Neural progenitor cell (in vitro differentiated cells): ENCODE data around the gene YOD1.

ENCODE experiments used
- CTCF ChIP-seq: fragments of 200-600 bp; sonication (generic); IDR thresholded peaks from 2 replicates; pipeline ENCODE4 v1.5.1; 2017; ENCODE audit warnings: antibody characterized with exemption, mild to moderate bottlenecking
- EZH2 ChIP-seq: fragments of 200-600 bp; sonication (generic); IDR thresholded peaks from 2 replicates; pipeline ENCODE4 v1.6.1; 2017; ENCODE audit warnings: antibody characterized with exemption, mild to moderate bottlenecking, moderate library complexity
- EZH2phosphoT487 ChIP-seq: fragments of 200-600 bp; sonication (generic); IDR thresholded peaks from 2 replicates; pipeline ENCODE4 v1.6.1; 2017; ENCODE audit warnings: antibody characterized with exemption

GRCh38 chr1:207018707-207019106 lies 32.3 kb downstream of the YOD1 start:
- TF ChIP-seq CTCF (no peak), EZH2 (no peak), EZH2phosphoT487 (no peak)
